HTR-8/SVneo (cell line): ENCODE measurements around the gene SFRP2.

Source experiments
- DNase-seq: peaks from one replicate; pipeline ENCODE4 v3.0.0; 2011; ENCODE audit warnings: low spot score, mixed read lengths; ENCODE audit not compliant: insufficient read length
- FAIRE-seq: peaks from 2 replicates; lab custom pipeline; 2011; peaks lifted over from hg19 to GRCh38; lab: Jason Lieb, UNC

Gene SFRP2

DNA sequence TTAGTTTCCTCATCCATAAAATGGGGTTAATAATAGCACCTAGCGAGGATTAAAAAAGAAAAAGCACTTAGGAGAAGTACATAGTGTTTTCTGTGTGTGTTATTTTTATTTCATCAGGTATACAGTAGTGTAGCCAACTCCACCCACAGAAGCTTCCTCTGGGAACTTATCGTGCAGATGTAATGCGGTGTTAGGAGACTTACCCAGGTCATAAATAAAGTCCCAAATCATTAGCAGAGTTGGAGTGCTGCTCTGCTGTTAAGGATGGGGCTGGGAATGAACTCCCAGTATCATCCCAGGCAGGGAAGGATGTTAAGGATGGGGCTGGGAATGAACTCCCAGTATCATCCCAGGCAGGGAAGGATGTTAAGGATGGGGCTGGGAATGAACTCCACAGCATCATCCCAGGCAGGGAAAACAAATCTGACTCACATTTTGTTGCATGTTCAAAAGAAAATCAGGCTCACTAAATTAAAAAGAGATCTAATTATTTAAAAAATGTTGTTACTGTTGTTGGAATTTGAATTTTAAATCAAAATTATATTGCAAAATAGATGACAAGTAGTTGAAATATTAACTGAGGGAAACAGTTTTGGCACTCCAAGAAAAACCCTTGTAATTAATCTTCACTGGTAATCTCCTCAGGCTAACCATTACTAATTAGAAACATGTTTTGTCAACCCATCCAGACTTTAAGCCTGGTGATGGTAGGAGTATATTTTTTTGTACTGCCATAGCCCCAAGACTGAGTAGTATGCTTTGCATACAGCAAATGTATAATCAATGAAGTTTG lies 10.2 kb upstream of the SFRP2 start:
- no peak for FAIRE-seq
- no peak for DNase-seq

DNA sequence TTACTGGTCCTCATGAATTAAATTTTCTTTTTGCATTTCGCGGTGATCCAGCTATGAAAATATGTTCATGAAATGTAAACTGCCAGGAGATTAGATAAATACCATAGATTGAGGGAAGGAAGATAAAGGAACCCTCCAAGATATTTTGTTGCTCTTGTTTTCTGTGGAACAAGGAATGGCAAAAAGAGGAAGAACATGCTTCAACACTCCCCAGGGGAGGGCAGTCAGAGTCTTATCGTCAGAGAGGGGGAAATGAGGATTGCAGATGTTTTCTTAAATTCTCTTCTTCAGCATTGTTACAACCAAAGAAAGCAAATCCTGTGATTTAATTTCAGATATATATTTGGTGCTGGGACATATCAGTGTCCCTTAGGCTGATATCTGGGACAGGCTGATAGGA lies 9.5 kb upstream of the SFRP2 start:
- DNase-seq (no peak), FAIRE-seq (no peak)

DNA sequence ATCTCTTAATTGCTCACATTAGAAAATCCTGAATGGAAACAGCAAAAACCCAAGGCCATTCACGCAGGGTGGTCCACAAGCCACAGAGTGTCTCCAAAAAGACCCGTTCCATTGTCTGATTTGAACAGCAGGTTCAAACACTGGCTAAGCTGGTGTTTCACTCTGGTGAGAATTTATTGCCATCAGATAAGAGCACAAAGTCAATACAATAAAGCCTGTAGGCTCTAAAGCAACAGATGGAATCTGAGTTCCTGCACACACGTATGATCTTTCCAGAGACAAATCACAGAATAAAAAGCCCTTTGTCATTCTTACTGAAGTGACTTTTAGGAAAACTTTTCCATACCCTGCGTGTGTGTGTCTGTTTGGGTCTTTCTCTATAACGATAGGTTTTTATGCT lies 5.1 kb upstream of the SFRP2 start:
- no peak for DNase-seq
- FAIRE-seq = no peak

DNA sequence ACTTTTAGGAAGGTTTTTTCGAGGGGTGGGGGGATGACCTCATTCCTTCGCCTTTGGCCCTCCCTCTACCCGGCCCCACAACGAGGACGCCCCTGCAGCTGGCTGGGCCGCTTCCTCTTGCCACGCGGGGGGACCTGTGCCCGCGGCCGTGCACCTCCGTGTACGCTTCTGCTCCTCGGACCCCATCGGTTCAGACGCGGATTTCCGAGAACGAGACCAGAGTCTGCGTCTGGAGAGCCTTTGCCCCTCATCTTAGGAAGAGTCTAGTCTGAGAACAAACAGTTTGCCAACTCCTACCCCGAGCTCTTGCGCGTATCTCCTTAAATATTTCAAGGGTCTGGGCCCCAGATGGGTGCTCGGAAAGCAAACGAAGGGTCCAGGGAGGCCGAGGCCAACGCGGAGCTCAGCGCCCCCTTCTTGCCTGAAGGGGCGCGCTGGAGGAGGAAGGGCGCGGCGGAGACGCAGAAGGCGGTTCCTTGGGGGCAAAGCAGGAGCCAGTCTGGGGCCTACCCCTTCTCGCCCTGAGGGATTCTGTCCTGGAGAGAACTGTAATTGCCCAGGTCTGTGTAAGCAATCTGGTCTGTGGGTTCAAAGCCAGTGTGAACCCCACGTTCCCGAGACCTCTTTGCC lies 3.9 kb upstream of the SFRP2 start:
- DNase-seq (no peak), FAIRE-seq (no peak)

DNA sequence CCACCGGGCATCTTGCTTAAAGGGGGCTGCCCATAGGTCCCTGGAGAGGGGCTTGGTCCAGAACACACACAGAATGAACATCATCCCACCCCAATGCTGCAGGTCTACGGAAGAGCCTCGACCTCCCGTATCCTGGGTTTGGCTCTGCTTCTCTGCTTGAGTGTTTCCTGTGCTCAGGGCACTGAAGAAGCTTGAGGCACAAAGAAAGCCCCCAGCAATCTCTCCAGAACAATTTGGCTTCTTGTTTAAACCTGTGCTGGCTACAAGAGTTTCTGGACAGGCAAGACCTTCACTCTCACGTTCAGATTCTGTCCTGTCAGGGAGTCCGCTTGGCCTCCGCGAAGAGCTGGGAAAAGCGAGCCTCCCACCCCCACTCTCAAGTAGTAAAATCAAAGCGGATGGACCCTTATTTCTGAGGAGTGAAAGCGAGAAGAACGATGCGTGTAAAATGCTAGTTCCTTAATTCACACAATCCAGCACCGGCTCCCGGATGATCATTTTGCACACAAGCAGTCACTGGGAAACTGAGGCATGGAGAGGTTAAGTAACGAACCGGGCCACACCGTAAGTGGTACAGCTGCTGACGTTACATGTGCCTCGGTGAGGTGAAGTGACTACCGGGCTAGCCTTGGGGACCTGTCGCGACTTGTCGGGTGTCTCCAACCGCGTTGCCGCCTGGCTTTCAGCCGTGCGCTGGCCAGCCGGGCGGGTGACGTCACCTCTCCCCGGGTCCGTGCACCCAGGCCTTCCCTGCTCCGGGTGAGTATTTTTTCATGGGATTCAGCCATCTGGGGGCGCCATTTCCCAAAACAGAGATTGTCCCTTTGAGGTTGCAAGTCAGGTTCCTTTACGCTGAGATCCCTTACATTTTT lies 3.1 kb upstream of the SFRP2 start:
- no peak for FAIRE-seq

DNA sequence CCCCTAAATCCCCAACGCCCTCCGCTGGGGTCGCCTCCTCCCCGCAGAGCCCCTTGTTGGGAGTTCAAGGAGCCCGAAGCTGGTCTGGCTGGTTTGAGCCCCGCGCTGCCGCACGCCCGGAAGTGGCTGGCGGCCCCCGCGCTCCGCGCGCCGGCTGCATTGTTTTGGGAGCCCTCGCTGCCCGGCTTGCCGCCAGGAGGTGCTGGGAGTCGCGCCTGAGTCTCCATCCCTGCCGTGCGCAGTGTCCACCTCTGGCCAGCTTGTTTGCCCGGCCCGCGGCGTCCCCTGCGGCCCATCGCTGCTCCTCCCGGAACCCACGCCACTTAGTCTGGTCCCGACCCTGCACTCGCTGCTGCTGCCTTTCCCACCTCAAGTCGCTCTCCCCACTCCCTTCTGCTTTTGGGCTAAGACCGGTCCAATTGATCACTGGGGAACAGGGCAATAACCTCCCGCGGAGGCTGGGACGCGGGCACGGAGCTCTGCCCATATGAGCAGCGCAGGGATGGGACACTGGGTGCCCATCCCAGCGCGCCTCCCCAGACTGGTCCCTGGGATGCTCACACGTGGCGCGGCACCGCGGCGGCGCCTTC lies 2.2 kb upstream of the SFRP2 start:
- FAIRE-seq (no peak), DNase-seq (no peak)

More for the DNA sequence above, 3.1 kb upstream of the SFRP2 start:
- DNase-seq = no peak

DNA sequence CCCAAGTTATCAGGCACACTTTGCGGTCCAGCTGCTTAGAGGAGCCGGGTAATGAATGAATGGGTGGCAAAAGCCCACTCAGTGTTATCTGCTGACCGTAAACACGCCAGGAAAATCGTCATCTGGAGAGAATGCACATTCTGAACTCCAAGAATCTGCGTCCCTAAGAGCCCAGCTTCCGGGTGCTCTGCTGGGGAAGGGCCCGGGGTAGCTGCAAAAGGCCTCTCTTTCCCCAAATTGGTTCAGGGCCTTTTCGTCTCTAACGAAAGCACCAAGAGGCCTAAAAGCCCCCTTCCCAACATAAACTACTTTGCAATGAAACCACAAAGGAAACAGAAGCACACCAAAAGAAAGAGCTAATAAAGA lies 1.6 kb upstream of the SFRP2 start:
- FAIRE-seq = no peak

DNA sequence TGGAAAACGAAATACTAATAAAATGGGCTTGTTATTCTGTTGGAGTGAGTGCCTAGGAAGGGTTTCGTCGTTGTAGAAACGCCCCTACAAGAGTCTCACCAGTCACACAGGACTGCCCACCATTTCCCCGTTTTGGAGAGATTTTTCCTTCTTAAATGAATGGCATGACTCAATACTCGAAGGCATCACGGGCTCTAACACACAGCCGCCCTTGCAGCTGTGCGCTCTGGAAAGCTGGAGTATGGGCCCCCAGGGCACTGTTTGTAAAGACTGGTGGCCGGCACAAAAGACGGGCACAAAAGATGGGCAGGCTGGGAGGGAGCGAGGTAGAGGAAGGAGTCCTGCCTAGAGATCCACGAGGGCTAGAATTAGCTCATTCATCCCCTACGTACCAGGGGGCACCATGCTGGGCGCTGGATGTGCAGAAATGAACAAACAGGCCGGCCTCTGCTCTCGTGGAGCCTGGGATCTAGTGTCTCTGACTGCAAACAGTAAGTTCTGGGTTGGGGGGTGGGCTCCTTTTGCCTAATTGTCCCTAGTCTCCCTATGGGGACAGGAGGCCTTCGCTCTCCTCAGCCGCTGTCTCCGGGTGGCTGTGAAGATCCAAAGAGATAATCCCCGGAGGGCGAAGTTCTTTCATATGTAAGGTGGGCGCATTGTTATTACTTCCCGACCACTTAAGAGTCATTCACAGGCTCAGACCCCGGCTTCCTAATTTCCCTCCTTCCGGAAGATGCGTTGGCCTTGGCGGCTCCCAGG lies 1.0 kb upstream of the SFRP2 start:
- FAIRE-seq (no peak), DNase-seq (no peak)

More for the DNA sequence above, 1.6 kb upstream of the SFRP2 start:
- no peak for DNase-seq

DNA sequence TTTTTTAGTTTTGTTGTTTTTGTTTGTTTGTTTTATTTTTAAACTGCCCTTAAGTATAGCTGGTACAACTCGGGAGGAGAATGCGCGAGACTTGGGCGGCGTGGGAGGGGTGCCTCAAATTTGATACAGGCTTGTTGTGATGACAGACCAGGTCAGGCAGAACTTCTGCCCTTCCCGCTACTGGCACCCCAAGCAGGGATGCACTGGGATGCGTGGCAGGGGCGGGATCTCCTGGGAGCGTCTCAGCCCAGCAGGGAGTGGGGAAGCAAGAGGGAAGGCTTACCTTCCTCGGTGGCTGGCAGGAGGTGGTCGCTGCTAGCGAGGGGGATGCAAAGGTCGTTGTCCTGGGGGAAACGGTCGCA lies 851 bp downstream of the SFRP2 start:
- DNase-seq (no peak), FAIRE-seq (no peak)

DNA sequence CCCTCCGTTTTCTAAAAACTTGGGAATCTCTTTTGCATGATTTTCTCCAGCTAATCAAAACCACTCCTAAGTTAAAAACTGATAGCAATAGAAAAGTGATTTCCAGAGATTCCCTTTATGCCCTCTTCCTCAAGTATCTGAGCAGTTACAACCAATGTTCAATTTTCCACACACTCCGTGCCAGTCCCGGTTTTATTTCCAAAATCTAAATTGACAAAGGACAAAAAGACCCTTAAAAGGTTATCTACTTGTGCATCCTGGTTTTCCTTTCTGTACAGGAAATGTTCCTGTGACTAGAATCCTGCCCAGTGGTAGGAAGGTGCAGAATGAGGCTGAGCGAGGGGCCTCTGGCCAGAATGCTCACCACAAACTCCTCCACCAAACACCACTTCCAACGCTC lies 1.3 kb downstream of the SFRP2 start:
- FAIRE-seq = no peak
- DNase-seq = no peak

DNA sequence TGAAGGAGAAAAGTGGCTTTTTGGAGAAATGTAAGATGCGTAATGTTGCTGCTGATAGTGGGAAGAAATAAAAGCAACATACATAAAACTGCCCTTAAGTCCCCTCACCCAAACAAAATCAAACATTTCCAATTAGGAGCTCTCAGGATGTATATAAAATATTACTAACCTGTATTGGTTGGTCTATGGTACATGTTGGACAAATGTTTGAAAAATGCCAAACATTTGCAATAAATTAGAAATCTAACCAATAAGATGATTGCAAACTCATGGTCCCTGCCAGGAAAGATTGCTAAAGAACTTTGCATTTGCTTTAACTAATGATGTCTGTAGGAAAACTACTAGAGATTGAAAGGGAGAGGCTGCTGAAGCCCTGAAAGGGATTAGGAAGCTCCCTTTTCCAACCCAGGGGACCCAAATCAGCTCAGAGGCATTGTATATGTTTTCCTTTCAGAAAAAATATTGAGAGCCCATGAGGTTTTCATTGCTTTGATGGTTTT lies 1.8 kb downstream of the SFRP2 start:
- FAIRE-seq (no peak), DNase-seq (no peak)

DNA sequence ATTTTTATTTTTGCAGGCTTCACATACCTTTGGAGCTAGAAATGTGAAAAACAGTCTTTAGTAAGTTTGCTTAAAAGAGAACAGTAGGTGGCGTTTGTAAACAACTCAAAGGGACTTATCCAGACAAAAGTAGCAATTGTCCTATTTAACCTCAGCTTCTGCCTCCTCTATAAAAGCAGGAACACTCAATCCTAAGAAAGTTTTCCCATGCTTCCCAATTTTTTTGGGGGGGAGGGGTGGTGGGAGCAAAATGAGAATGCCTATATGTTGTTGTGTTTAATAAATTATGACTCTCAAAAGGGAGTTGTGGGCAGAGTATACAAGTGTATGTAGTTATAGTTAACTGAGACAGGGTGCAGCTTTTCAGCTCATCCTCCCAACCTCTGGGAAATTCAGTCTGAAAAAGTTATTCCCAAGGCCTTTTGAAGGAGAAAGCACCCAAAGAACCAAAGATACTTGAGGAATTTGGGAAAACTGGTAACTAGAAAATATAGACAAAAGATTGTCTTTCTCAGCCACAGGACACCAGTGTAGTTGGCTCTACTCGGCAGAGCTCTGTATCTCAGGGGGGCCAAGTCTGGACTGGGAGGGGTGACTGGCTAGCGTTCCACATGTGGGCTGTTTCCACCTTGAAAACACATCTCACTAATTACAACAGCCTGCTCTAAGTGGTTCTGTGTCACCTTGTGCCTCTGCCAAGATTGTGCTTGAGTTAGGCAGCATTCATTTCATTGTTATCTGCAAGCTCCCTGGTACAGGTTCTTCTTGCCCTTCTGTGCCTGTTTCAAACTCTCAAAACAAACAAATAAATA lies 2.8 kb downstream of the SFRP2 start:
- DNase-seq (peak; percentile 33), FAIRE-seq (no peak)

DNA sequence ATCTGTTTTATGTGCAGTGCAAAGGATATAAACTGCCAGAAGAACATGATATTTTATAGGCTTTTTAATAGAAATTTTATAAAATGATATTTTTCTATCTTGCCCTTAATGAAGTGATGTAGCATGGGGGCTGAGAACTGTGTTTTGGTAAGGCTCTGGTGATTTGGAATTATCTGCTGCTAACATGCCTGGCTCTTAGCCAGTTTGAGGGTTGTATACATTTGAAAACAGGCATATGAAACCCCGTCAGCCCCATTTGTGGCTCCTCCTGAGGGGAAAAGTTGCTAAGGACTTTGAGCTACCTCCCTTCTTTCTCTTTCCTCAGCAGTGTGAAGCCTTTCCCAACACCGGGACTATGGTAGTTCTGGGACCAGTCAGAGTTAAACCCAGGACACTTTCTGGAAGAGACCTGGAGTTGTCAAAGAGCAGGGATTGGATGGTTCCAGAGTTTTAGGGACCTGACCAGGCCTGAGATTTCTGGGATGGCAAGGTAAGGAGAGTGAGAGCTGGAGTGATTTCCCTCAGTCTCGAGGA lies 4.7 kb downstream of the SFRP2 start:
- FAIRE-seq = no peak

DNA sequence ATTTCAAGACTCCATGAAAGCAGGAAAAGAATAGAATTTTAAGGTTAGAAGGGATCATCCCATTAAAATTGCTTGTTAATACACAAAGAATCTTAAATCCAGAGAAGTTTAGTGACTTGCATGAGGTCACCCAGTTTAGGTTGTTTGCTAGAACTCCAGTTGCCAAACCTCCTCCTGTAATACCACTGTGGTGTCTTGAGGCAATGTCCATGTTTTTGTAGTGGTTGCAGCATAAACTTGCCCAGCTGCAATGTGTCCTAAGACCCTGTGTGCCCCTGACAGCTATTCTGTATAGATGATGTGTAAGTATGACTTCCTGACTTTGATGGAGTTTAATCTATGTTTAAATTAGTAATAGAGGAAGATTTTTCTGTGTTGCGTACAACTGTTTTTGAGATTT lies 6.3 kb downstream of the SFRP2 start:
- FAIRE-seq = no peak

More for the DNA sequence above, 4.7 kb downstream of the SFRP2 start:
- DNase-seq = no peak

DNA sequence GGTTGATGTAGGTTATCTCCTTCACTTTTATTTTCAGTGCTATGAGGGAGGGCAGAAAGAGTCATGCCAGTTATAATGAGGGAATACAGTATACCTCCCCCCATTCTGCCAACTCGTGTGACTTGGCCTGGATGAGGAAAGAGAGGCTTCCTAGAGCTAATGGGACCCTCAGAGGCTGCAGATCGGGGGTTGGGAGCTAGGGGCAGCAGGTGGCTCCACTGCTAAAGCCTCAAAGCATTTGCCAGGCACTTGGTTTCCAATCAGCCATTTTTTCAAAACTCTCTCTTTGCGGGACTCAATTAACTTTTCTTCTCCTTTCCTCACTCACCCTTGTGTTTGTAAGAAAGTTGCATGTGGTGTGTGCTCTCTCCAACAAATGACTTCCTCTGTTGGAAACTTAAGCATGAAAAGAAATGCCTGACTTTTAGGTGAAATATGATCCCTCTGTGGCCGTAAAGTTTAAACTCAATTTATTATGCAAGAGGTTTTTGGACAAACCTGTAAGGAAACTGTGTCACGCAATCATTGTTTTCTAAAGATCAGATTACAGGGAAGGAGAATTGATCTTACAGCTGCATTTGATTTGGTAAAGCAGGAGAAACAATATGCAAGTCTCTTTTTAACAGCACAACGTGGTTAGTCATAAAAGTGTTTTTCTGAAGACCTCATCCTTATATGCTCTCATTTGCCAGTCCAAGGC lies 7.0 kb downstream of the SFRP2 start:
- no peak for DNase-seq
- FAIRE-seq = no peak

More for the DNA sequence above, 6.3 kb downstream of the SFRP2 start:
- DNase-seq = no peak

DNA sequence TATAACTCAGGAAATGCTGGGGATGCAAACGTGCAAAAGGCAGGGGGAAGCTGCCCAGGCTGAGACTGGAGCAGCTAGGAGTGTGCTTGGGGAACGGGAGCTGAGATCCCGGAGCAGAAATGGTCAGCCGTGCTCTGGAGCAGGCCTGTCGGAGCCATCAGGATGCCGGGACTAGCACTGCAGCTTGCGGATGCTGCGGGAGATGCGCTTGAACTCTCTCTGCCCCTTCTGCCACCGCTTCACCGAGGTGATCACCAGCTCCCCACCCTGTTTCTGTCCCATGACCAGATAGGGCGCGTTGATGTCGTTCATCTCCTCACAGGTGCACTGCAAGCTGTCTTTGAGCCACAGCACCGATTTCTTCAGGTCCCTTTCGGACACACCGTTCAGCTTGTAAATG lies 7.6 kb downstream of the SFRP2 start:
- DNase-seq (no peak), FAIRE-seq (no peak)

DNA sequence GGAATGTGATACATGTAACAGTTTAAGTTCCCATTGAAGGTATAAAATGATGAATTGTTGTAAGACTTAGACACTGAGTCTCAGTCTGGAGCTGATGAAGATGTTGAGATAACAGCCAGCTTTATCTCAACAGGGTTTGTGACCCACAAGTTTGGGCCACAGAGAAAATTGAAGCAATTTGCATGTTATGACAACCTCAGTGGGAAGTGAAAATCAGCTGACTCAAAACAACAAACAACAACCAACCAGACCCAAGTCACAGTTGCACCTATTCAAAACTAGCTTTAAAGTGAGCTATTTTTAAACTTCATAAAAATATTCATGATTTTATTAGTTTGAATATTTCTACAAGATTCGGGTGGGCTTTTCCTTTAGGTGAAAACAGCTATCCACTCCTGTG lies 8.0 kb downstream of the SFRP2 start:
- FAIRE-seq = no peak
- DNase-seq = no peak

DNA sequence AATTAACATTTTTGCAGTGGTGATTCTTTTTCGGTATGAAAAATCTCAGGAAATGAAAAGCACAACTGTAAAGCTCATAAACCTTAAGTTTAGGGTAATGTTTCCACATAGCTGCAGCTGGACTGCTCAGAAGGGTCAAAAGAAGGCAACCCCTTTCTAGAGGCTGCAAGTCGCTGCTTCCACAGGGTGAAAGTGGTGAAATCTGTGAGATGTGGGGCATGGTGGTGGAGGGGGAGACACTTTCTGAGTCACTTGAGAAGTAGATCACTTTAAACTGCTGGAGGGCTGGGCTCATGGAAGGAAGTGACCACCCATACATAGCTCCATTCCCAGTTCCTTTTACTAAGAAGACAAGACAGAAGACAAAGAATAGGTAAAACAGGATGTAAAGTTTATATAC lies 8.7 kb downstream of the SFRP2 start:
- FAIRE-seq (no peak), DNase-seq (no peak)
